Astrocyte of the cerebellum (primary cell): ENCODE data around the gene PTPN18.

ENCODE experiments used
- DNase-seq: peaks from one replicate; pipeline ENCODE4 v3.0.0-alpha.2; 2011; ENCODE audit warnings: low read depth
- H3K4me3 ChIP-seq: 2 replicates; pipeline ENCODE4 v1.5.1; 2011; ENCODE audit warnings: mild to moderate bottlenecking, low read depth, low read length, moderate library complexity
- in situ Hi-C: cut with HindIII; loops from 2 replicates; pipeline ENCODE4 v1.10.0; 2017; ENCODE audit warnings: low sequenced_read_pairs
- TF ChIP-seq, protein P1 (sequence below): IDR thresholded peaks from 2 replicates; pipeline ENCODE4 v1.5.1; 2012; ENCODE audit warnings: low read length, low read depth, moderate library complexity, mild to moderate bottlenecking; ENCODE audit errors: missing control alignments

Gene PTPN18

DNA sequence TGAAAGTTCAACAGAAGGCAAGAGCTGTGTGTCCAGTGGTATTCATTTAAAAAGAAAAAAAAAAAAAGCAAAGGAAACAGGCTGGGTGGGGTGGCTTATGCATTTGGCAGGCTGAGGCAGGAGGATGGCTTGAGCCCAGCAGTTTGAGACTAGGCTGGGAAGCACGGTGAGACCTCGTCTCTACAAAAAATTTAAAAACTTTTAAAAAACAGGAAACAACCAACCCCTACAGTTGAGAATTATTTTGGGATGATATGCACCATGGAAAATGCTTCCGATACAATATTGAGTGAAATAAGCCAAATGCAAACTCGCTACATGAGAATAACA lies 31.2 kb downstream of the PTPN18 start:
- H3K4me3 ChIP-seq = no peak overlapping the region
- TF ChIP-seq, protein P1, sequence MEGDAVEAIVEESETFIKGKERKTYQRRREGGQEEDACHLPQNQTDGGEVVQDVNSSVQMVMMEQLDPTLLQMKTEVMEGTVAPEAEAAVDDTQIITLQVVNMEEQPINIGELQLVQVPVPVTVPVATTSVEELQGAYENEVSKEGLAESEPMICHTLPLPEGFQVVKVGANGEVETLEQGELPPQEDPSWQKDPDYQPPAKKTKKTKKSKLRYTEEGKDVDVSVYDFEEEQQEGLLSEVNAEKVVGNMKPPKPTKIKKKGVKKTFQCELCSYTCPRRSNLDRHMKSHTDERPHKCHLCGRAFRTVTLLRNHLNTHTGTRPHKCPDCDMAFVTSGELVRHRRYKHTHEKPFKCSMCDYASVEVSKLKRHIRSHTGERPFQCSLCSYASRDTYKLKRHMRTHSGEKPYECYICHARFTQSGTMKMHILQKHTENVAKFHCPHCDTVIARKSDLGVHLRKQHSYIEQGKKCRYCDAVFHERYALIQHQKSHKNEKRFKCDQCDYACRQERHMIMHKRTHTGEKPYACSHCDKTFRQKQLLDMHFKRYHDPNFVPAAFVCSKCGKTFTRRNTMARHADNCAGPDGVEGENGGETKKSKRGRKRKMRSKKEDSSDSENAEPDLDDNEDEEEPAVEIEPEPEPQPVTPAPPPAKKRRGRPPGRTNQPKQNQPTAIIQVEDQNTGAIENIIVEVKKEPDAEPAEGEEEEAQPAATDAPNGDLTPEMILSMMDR = no peak
- in situ Hi-C loops = no loop called here
- no peak for DNase-seq

- no peak for DNase-seq
- TF ChIP-seq, protein P1 = no peak
- H3K4me3 ChIP-seq = no peak overlapping the region
- in situ Hi-C loops = no loop called here
Measured at GRCh38 chr2:130387804-130388203, 31.9 kb downstream of the PTPN18 start.

GRCh38 chr2:130388221-130388907 lies 32.5 kb downstream of the PTPN18 start:
- in situ Hi-C loops = no loop called here
- no peak overlapping the region for H3K4me3 ChIP-seq
- no peak for DNase-seq
- TF ChIP-seq, protein P1 = no peak

- TF ChIP-seq, protein P1 = no peak
- no peak overlapping the region for H3K4me3 ChIP-seq
- DNase-seq = no peak
- in situ Hi-C loops = no loop called here
Measured at GRCh38 chr2:130389358-130389757, 33.5 kb downstream of the PTPN18 start.

GRCh38 chr2:130389783-130390182 lies 33.9 kb downstream of the PTPN18 start:
- TF ChIP-seq, protein P1 = no peak
- H3K4me3 ChIP-seq = no peak overlapping the region
- DNase-seq = no peak
- in situ Hi-C loops = no loop called here

DNA sequence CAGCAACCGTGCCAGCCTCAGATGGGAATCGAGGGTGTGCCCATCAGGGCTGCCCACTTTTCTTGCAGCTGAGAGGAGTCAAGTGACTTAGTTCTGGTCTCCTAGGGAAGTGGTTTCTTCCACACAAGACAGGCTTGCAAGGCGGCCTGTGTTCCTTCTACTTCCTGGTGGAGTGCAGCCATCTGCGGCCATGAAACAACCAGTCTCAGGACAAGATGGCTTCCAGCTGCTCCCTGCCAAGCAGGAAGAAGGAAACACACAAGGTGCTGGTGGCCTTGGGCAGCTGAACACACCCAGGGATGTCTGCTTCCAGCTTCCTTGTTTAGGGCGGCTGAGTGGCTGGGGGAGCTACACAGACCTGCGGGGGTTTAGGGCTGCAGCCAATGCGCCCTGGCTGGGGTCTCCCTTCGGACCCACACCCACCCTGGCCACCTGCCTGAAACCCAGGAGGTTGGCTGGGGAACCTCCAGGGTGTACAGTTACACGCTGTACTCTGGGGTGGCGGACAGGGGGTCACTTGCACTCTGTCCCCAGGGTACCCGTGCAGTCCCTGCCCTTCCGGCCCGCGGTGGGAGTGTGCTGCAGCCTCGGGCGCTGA lies 34.7 kb downstream of the PTPN18 start:
- peak overlapping the region; percentile 64 for H3K4me3 ChIP-seq
- in situ Hi-C loops = no loop called here

More for the DNA sequence above, 34.7 kb downstream of the PTPN18 start:
- no peak for DNase-seq
- TF ChIP-seq, protein P1 = no peak
